HG02798 (cell line): ENCODE data around the gene PIGQ.

ENCODE experiments used
- ATAC-seq: cut with Tn5 transposase; IDR thresholded peaks from one replicate; pipeline ENCODE4 v1.9.1; 2021; ENCODE audit warnings: mild to moderate bottlenecking; ENCODE audit not compliant: unreplicated experiment, poor library complexity

Gene PIGQ

DNA sequence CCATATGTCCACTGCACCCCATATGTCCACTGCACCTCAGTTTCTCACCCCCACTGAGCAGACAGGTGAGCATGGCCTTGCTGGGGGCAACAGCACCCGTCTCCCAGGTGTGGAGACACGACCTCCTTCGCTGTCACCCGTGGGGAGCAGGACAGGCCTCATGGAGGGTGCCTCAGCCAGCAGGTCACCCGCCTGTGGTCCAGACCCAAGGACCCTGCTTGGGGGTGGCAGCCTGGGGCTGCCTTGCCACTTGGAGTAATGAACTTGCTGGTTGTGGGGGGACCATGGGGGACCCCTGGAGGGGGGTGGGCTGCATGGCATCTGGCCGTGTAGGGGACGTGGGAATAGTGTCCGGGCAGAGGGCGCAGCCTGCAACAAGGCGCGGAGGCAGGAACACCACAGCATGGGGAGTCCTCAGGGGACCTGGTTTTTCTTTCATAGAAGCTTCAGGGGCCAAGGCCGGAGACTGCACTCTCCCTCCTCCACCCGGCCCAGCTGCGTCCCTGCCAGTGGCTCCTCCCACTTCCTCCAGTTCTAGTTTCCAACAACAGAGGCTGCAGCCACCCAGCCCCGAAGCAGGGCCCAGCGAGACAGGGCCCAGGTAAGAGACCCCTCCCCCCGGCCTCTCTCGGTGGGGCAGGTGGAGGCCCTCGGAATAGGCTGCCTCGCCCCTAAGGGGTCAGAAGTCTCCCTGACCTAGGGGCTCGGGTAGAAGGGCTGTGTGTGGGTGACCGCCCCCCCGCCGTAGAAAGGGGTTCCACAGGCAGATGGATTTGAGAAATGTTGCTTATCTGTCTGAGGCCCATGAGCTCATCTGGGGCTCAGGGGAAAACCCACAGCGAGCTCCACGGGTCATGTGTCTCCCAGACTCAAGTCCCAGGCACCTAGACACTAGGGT, 3.0 kb upstream of the PIGQ start, which contains the start of gene NHLRC4:
Gene NHLRC4, plus strand, starts transcription at position 531 of the 898 bp plus-strand sequence. CDS start 1,043 bp downstream, outside the sequence.
- ATAC-seq: no peak

DNA sequence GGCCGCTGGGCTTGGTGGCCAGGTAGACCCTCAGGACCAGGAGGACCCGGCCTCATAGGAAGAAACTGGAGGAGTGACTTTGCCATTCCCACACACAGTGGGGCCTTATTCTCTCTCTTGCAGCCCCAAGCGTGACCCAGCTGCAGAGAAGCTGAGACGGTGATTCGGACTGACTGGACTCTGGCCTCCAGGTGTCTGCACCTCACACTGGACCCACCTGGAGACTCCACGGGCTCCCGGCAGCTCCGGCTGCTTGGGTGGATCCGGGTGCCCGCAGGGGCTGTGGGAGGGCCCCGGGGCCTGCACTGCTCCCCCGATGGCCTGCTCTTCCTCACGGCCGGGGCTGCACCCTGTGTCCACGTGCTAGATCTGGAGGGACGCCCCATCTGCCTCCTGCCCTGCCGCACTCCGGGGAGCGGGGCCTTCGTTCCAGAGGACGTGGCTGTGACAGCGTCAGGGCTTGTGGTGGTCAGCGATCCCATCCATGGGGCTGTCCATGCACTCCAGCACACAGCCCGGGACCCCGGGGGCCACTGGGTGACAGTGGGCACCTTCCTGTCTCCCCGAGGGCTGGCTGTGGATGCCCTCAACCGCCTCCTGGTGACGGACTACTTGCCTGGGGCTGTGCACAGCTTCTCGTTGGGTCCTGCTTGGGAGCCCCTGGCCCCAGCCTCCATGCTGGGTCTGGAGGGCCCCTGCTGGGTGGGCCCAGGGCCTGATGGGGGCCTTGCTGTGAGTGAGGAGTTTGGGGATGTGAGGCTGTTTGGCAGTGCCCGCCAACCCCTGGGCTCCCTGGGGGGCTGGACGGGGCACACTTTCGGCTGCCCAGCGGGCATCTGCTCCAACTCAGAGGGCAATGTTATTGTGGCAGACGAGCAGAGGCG, 2.2 kb upstream of the PIGQ start:
- no peak for ATAC-seq

DNA sequence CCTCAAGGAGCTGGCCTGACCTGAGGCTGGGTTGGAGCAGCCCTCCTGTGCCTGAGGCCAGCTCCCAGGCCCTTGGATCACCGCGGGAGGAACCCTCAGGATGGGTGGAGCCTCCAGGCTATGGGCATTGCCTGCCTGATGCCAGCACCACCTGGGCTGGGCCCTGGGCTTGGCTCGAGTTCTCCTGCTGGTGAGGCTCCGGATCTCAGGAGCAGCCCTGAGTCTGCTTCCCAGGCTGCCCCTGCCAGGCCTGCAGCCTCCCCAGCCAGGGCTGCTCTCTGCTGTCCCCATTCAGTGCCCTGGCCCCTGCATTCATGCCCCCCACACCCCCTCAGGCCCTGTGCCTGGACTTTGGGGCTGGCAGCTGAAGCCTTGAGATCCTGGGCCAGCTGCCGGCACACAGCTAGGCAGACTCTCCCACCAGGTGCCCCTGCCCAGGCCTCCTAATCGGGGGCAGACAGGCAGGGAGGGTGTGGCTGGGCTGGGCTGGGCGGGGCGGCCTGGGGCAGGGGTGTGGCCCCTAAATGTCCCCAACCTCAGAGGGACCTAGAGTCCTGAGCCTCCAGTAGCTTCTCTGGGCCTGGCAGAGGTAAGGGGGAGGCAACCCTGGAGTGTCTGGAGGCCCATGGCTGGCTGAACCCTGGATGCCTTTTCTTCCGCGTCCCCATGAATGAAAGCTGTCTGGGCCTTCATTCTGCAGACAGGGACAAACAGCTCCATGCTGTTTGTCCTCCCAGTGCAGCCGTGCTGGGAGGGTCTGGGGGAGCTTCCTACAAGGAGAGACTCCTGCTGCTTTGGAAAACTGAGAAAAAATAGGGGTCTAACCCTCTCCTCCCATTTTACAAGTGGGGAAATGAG, 1.1 kb upstream of the PIGQ start:
- ATAC-seq: no peak

DNA sequence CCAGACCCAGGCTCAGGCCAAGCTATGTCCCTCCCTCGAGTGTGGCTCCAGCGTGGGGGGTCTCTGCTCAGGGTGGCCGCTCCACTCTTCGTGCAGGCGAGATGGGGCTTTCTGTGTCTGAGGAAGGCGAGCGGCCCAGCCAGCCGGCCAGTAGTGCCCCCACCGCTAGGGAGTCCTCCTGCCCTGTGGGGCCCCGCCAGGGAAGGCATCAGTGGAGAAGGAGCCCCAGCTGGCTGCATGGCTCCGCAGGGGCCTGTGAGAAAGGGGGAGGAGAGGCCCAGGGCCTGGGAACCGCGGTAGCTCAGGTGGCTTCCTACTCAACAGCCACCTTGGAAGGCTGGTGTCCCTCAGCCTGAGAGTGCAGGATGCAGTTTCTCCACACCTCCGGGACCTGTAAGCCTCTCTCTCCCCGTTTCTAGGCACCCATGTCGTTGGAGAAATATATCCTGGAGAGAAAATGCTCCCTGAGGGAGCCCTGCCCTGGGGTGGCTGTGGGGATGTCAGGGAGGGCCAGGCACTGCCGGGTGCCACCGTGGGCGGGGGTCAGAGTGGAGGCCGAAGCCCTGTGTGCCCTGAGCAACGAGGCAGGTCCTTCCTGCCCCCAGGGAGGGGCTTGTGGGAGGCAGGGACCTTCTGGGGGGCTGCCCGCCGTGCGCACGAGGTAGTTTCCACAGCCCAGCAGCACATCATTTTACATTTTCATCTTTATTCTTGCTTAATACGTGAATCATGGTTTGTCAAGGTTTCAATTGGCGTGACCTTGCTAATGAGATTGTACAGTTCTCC, 3.3 kb downstream of the PIGQ start:
- no peak for ATAC-seq

DNA sequence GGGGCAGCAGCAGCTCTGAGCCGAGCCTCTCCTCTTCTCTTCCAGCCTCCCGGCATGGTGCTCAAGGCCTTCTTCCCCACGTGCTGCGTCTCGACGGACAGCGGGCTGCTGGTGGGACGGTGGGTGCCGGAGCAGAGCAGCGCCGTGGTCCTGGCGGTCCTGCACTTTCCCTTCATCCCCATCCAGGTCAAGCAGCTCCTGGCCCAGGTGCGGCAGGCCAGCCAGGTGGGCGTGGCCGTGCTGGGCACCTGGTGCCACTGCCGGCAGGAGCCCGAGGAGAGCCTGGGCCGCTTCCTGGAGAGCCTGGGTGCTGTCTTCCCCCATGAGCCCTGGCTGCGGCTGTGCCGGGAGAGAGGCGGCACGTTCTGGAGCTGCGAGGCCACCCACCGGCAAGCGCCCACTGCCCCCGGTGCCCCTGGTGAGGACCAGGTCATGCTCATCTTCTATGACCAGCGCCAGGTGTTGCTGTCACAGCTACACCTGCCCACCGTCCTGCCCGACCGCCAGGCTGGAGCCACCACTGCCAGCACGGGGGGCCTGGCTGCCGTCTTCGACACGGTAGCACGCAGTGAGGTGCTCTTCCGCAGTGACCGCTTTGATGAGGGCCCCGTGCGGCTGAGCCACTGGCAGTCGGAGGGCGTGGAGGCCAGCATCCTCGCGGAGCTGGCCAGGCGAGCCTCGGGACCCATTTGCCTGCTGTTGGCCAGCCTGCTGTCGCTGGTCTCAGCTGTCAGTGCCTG, 4.4 kb downstream of the PIGQ start:
- ATAC-seq: no peak

DNA sequence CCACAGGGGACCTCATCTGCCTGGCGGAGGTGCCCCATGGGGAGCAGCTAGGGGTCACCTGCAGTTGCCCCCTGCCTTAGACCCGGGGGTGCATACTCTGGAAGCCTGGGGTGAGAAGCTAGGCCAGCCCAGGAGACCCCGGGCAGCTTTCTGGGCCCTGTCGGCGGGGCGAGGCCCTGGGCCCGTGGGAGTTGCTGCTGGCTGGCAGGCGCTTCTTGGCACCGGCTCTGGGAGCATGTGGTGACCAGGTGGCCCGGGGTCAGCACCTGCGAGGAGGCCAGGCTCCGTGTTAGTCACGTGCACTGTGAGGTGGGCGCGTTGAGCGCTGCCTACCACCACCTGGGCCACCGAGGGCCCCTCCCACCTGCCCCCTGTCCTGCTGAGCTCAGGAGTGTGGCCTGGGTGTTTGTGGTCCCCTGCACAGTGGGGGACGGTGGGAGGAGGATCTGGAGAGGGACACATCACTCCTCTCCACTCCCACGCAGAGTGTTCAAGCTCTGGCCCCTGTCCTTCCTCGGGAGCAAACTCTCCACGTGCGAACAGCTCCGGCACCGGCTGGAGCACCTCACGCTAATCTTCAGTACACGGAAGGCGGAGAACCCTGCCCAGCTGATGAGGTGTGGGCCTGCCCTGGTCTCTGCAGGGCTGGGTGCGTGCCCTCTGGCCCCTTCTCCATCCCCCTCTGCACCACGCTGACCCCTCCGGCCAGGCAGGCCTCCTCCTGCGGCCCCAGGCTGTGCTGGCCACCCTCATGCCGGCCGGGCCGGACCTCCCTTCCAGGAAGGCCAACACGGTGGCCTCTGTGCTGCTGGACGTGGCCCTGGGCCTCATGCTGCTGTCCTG, 5.8 kb downstream of the PIGQ start:
- no peak for ATAC-seq

DNA sequence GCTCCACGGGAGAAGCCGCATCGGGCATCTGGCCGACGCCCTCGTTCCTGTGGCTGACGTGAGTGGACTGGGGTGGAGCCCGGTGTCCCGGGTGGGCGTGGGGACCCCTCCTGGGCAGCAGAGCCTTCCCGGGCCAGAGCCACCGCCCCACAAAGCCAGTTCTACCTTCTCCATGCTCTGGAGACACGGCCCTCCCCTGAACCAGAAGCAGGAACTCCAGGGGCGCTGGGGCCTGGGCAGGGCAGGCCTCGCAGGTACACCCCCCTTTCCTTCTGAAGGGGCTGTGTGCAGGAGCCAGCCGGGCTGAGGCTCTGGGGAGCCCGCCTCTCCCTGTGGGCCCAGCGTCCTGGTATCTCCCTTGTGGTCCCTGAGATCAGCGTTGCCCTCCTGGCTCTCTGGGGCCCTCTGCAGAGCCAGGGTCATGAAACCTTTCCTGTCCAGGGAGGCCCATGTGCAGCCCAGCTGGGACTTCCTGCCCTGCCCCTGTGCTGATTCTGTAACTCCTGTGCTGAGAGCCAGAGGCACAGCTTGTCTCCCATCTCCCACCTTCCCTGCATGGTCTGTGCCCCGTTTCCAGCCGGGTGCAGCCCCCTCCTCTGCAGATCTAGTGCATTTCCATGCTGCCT, 6.5 kb downstream of the PIGQ start:
- no peak for ATAC-seq

DNA sequence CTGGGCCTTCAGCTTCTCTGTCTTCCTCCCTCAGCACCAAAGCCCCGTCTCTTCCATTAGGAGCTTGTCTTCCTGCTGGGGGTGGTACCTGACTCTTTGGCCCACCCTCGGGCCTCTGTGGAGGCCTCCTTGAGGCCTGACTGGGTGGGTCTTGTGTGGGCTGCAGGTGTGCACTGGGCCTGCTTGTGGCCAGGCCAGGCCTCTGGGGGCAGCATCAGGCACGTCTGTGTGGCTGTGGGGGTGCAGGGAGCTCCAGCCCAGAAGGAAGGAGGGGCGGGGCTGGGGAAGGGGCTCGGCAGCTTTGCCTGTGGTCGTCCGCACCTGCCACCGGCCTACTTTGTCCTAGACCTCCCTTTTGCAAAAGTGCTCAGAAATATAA, 7.0 kb downstream of the PIGQ start:
- ATAC-seq: no peak

DNA sequence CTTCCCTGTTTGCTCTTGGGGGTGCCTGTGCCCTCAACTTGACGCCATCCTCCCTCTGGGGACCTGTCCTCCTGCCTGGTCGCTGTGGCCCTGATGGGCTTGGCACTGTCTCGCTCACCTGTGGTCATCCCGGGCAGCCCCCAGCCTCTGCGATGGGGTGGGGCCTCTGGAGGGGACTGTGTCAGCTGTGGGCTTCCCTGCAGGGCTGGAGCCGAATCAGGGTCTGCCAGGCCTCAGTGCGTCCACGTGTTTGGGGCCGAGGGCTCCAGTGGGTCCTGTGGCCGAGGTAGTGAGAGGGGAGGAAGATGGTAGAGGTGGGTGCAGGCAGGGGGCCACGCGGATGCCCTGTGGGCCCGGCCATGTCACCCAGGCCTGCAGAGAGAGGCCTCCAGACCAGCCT, 8.0 kb downstream of the PIGQ start:
- ATAC-seq: no peak

DNA sequence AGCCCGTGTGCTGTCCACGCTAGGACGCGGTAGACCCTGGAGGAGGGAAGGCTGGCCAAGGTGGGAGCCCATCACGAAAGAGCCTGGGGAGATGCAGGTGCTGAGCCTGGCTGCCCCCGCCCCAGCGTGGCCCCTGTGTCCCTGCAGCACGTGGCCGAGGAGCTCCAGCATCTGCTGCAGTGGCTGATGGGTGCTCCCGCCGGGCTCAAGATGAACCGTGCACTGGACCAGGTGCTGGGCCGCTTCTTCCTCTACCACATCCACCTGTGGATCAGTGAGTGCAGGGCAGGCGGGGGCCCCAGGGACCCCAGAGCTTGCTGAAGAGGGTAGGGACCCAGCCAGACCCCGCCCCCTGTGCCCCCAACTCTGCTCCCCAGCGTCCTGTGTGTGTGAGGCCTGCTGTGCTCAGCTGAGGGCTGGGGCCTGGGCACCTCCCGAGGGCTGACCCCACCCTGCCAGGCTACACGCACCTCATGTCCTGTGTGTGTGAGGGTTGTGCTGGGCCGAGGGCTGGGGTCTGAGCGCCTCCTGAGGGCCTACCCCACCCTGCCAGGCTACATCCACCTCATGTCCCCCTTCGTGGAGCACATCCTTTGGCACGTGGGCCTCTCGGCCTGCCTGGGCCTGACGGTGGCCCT, 8.6 kb downstream of the PIGQ start:
- ATAC-seq: no peak

DNA sequence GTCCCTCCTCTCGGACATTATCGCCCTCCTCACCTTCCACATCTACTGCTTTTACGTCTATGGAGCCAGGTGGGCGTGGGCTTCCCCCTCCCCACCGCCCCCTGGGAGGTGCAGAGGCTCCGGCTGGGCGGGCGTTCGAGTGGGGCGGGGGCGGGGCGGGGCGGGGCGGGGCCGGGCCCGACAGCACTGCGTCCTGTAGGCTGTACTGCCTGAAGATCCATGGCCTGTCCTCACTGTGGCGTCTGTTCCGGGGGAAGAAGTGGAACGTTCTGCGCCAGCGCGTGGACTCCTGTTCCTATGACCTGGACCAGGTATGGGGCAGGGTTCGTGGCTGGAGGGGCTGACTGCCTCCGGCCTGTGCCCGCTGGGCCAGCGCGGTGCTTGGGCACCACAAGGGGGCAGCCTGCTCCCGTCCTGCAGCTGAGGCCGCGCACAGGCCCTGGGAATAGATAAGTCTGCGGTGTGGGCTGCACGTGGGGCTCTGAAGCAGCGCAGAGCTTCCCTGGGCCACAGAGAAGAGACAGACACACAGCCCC, 9.2 kb downstream of the PIGQ start:
- no peak for ATAC-seq

DNA sequence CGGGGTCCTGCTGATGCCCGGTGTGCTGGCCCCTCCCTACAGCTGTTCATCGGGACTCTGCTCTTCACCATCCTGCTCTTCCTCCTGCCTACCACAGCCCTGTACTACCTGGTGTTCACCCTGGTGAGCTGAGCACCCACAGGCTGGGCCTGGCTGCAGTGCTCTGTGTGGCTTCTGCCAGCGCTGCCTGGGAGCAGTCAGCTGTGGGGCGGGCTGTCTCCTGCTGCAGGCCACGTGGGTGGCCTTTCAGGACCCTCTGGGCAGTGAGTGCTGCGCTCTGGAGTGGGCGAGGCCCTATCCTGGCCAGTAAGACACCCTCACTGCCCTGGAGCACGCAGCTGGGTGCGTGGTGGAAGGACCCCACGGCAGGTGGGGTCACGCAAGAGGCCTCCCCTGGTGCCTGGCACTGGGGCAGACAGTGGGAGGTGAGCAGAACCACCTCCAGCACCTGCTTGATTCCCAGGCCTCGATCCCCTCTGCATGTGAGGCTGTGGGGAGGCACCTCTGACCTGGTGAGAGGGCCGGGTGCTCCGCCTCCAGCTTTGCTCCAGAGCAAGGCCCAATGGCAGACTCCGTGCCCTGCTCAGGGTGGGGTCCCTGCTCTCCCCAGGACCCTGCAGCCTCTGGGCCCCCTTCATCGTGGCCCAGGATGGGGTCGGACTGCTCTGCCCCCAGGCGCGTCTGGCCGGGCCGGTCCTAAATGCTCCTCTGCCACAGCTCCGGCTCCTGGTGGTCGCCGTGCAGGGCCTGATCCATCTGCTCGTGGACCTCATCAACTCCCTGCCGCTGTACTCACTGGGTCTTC, 10.6 kb downstream of the PIGQ start:
- ATAC-seq: no peak

DNA sequence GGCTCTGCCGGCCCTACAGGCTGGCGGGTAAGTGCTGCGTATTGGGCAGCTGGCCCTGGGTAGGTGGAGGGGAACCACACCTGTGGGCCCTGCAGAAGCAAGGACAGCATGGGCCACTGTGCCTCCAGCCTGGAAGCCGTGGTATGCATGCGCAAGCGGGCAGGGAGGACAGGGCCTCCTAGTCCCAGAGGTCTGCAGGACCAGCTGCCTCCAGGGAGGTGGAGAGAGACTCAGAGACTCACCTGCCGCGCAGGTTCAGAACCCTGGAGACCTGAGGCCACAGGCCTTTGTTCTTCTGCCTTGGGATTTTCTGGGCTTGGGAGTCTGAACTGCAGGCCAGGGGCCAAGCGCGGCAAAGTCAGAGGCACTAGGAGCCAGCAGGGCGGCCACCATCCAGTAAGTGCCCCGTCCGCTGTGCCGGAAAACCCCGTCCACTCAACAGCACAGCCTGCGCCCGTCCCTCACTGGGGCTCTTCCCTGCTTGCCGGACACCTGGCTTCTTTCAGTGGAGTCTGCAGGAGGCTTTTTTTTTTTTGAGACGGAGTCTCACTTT, 11.3 kb downstream of the PIGQ start:
- no peak for ATAC-seq

DNA sequence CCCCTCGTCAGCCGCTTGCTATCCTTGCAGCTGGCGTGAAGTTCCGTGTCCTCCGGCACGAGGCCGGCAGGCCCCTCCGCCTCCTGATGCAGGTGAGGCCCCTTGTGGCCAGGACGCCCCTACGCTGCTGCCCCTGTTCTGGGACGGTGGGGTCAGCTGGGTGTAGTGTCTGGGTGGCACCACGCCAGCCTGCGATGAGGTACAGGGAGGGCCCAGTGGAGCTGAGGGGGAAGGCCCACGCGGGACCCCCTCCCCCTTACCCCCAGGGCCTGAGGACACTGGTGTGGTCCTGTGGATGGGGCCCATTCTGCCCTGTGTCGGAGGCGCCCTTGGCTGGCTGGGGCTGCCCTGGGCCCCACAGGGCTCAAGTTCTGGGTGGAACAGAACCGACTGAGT, 12.4 kb downstream of the PIGQ start:
- ATAC-seq: no peak

DNA sequence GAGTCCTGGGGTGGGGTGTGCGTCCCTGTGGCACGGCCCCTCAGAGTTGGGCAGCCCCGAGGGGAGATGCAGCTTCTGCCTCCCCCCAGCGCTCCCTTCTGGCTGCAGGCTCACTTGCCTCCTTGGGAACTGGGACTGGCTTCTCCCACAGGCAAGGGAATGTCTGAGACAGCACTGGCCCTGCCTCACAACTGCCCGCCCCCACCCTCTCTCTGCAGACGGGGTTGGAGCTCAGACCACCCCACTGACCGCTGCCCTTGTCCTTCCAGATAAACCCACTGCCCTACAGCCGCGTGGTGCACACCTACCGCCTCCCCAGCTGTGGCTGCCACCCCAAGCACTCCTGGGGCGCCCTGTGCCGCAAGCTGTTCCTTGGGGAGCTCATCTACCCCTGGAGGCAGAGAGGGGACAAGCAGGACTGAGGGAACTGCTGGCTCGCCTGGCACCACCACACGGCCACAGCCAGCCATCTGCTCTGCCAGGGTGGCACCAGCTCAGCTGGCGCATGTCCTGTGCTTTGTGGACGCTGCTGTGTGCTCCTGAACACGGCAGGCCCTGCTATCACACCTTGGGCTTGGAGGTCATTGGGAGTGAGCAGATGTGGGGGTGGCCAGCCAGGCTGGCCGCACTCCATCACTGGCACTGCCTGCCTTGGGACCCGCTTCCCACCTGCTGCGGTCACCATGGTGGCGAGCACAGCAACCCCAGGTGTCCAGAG, 13.0 kb downstream of the PIGQ start:
- ATAC-seq: no peak
